Measurements from ENCODE around the gene SERTAD1. TPM values are rescaled to one million over a fixed set of nuclear protein-coding genes. Genes with fewer than 3 reads are reported as not detected.

Gene SERTAD1
- total and polyA plus RNA-seq, 2 of the 8 experiments (the other 6 are each of a cell fraction or from before 2014, with no cell fraction given), result 5.4 to 6.6 TPM

GRCh38 chr19:40415768-40416167 is 10.0 kb downstream of the SERTAD1 start:
- H4K20me1 ChIP-seq (replicated peaks in 1 of 2; ENCODE audit: control insufficient read depth in 1 of 2, insufficient read depth in 2 of 2, low read length in 2 of 2), result no peaks in the 10 kb centered on the region
- WGBS, 2 experiments (ENCODE audit: extremely low coverage in 1 of 2, insufficient coverage in 1 of 2, insufficient read length in 1 of 2, insufficient replicate concordance in 2 of 2, low coverage in 1 of 2, low lambda C conversion rate in 2 of 2, missing lambda C conversion rate in 1 of 2), result 89% methylated on average over 2 of the region's 2 CpGs; no CpG with 5 or more reads in 1 of the 2 experiments
- H2BK20ac ChIP-seq (ENCODE audit: low read length), result no peak overlapping the region
- H3K23me2 ChIP-seq (ENCODE audit: low read depth, low read length), result no peaks in the 10 kb centered on the region; the same call in 1 of the 2 replicates
- CTCF ChIA-PET (ENCODE audit: partially characterized antibody), result interaction anchor here (1.3 to 2.8 kb wide), 2 partner anchors 21 to 48 kb away, joined by 3 to 14 read pairs; no protein-coding TSS in a partner anchor
- H3K27me3 ChIP-seq (replicated peaks in 1 of 4; ENCODE audit: control insufficient read depth in 3 of 4, extremely low read depth in 1 of 4, insufficient read depth in 3 of 4, low read length in 3 of 4), result no peaks in the 10 kb centered on the region; a peak in 1 of 7 replicates
- no peaks in the 10 kb centered on the region for H3K36me3 ChIP-seq (ENCODE audit: control insufficient read depth in 2 of 4, insufficient read depth in 4 of 4, low read length in 3 of 4)
- H4K8ac ChIP-seq (ENCODE audit: extremely low read depth, insufficient read depth, low read length), result no peak overlapping the region
- no peaks in the 10 kb centered on the region for H3K79me2 ChIP-seq (ENCODE audit: control insufficient read depth in 1 of 2, insufficient read depth in 2 of 2, low read length in 2 of 2)
- H3K23ac ChIP-seq (ENCODE audit: insufficient read length), result no peak overlapping the region
- no peak overlapping the region for H4K5ac ChIP-seq (ENCODE audit: insufficient read length, low read depth, low read length)
- 0 out of 2 replicates have a peak overlapping the region, but pooled peaks have one; percentile 11 for H2BK12ac ChIP-seq (ENCODE audit: low read depth, low read length)
- H3K4me1 ChIP-seq (replicated peaks in 1 of 4; ENCODE audit: control insufficient read depth in 3 of 4, insufficient read depth in 4 of 4, low read length in 3 of 4), result peaks cover 0 to 23% (median 13%) of the 10 kb centered on the region in 4 experiments; a peak in 6 of 7 replicates
- no peak for FAIRE-seq
- no peaks in the 10 kb centered on the region for H3K79me1 ChIP-seq (ENCODE audit: low read depth, low read length)
- no peak overlapping the region for H2AFZ ChIP-seq (ENCODE audit: low read length)
- no peak overlapping the region for H2BK120ac ChIP-seq (replicated peaks; ENCODE audit: low read depth, low read length)
- peak overlapping the region; percentile 74; the same call in 1 of the 2 replicates for H2BK15ac ChIP-seq (ENCODE audit: low read length)
- no peak overlapping the region for H2AK5ac ChIP-seq (ENCODE audit: low read depth, low read length)
- H3K56ac ChIP-seq (replicated peaks; ENCODE audit: insufficient read length, low read depth, low read length), result no peak overlapping the region
- H3K4ac ChIP-seq (replicated peaks; ENCODE audit: insufficient read length, low read depth, low read length), result no peak overlapping the region
- H3K18ac ChIP-seq (ENCODE audit: extremely low read depth, low read length), result no peak overlapping the region
- no peak overlapping the region for H3K27ac ChIP-seq (ENCODE audit: low read depth, low read length)
- H4K91ac ChIP-seq (replicated peaks; ENCODE audit: insufficient read length, low read length), result no peak overlapping the region
- H3K4me2 ChIP-seq (ENCODE audit: insufficient read depth in 1 of 2, low read depth in 2 of 2, low read length in 2 of 2), result no peak overlapping the region
- H3K9me3 ChIP-seq (ENCODE audit: insufficient read depth in 2 of 2, low read depth in 1 of 2, low read length in 1 of 2), result no peaks in the 10 kb centered on the region
- no peak for DNase-seq (ENCODE audit: low read depth in 1 of 2, low spot score in 2 of 2)
- no peak overlapping the region for H3K9ac ChIP-seq (replicated peaks in 1 of 4; ENCODE audit: extremely low read depth in 1 of 4, low read depth in 3 of 4, low read length in 3 of 4)
- no peak overlapping the region for H3K4me3 ChIP-seq (ENCODE audit: extremely low read depth in 1 of 4, insufficient read depth in 2 of 4, low read depth in 3 of 4, low read length in 4 of 4)
- no peak overlapping the region for H3K14ac ChIP-seq (ENCODE audit: insufficient read length)
- POLR2A ChIA-PET (ENCODE audit: partially characterized antibody), result interaction anchor here (0.8 to 4.7 kb wide), 7 partner anchors 9 to 47 kb away, joined by 3 to 18 read pairs (median 4); partner anchors contain the start of gene SERTAD1
- no peak overlapping the region for H2BK5ac ChIP-seq (ENCODE audit: low read depth, low read length)
- TF ChIP-seq EZH2 (IDR thresholded peaks at IDR 0.05; ENCODE audit: low read depth, low read length, severe bottlenecking) (no peak), ATF3 (IDR thresholded peaks at IDR 0.05; ENCODE audit: insufficient read depth, low read depth, low read length) (no peak), BACH1 (IDR thresholded peaks at IDR 0.05; ENCODE audit: low read length) (no peak), ATF2 (IDR thresholded peaks at IDR 0.05; ENCODE audit: low read length) (no peak), GTF2F1 (IDR thresholded peaks at IDR 0.05; ENCODE audit: borderline replicate concordance, low read depth, low read length) (no peak), CREB1 (IDR thresholded peaks at IDR 0.05) (no peak), SAP30 (IDR thresholded peaks at IDR 0.05; ENCODE audit: insufficient read depth, insufficient replicate concordance, low read length) (no peak), CTBP2 (IDR thresholded peaks at IDR 0.05; ENCODE audit: borderline replicate concordance, insufficient read depth, insufficient read length, low read length) (no peak), TEAD4 (IDR thresholded peaks at IDR 0.05; ENCODE audit: low read depth, low read length) (no peak), POLR2AphosphoS5 (IDR thresholded peaks at IDR 0.05; ENCODE audit: low read depth, low read length) (no peak), POLR2A (IDR thresholded peaks at IDR 0.05; ENCODE audit: control extremely low read depth in 1 of 2, low read depth in 2 of 2, low read length in 2 of 2) (no peak), KDM5A (IDR thresholded peaks at IDR 0.05; ENCODE audit: low read length) (no peak)
